OCI-M1 (cell line): ENCODE measurements around the gene PRCC.

Source experiments
- DNase-seq: peaks from one replicate; lab custom pipeline; 2025; lab: John Stamatoyannopoulos, UW

Gene PRCC

DNA sequence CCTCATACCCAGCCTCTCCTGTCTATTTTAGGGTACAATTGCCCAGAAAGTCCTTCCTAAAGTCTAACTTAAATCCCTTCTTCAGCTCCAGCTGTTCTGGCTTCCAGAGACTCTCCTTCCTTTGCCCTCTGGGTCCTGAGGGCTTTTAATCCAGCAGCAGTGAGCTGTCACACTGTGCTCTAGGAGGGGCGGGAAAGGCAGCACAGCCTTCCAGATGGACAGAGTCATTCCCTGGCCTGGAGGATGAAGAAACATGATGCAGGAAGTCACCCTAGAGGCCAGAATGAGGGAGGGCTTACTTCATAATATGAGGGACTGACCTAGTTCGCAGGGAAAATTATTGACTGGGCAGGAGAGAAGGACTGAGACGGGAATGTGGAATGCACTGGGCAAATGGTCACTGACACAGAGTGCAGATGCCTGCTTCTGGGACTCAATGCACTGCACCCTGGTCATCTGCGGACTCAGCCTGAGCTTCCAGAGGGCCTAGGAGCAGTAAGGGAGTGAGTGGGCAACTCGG is 48.0 kb downstream of the PRCC start:
- DNase-seq, result no peak

DNA sequence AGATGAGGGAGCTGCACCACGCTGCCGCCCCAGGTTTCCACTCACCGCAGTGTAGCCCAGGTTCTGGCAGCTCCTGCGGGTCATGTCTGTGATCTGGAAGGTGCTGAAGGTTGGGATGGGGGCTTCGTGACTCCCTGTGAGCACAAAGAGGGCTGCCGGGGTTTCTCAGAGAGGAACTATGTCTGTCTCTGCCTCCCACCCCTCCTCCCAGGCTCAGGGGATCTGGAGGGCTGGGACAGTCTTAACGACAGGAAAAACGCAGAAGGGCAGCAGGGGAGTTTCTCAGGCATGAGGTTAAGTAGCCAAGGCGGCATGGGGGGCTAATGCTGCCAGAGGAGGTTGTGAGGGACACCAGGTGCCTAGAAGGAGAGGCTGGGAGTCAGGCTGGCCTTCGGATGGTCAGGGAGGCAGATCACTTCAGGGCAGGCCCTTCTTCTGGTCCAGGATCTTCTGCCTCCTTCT is 48.7 kb downstream of the PRCC start:
- DNase-seq, result no peak

- DNase-seq, result peak; percentile 85
These were observed 49.4 kb downstream of the PRCC start, which contains the start of gene SH2D2A for GRCh38 chr1:156816561-156817328. SH2D2A (minus strand) TSS chr1:156816848; CDS start chr1:156816708, 140 bp downstream.

- DNase-seq, result no peak
These were observed 54.5 kb downstream of the PRCC start for GRCh38 chr1:156821801-156822200.

- no peak for DNase-seq
These were observed 55.3 kb downstream of the PRCC start for GRCh38 chr1:156822680-156823079.

DNA sequence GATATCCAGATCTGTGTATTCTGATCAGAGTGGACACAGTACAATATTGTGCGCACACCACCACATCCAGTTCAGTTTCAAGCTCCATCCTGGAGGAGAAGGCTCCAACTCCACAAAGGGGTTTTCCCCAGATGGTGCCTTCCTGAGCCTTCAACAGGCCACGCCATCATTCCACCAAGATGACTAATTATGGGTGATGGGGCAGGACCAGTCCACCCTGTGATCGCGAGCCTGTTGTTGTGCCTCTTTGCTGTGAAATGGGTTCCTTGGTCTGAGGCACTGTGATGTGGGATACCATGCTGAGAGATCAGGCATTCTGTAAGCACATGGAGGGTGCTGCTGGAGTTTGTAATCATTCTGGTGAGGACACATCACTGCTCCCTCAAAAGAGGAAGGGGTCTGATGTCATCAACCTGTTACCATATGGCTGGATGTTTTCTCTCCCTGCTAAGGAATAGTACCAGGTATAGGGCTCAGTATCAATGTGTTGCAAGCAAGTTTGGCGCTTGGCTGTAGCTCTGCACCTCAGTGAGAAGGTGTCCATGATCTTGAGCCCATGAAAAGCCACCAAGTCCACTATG is 56.0 kb downstream of the PRCC start:
- DNase-seq, result no peak

- DNase-seq, result no peak
These were observed 59.3 kb downstream of the PRCC start for GRCh38 chr1:156826630-156827029.

GRCh38 chr1:156828400-156829124 is 61.2 kb downstream of the PRCC start:
- no peak for DNase-seq

- no peak for DNase-seq
These were observed 65.1 kb downstream of the PRCC start for GRCh38 chr1:156832434-156832833.

GRCh38 chr1:156833603-156834002 is 66.3 kb downstream of the PRCC start:
- no peak for DNase-seq

DNA sequence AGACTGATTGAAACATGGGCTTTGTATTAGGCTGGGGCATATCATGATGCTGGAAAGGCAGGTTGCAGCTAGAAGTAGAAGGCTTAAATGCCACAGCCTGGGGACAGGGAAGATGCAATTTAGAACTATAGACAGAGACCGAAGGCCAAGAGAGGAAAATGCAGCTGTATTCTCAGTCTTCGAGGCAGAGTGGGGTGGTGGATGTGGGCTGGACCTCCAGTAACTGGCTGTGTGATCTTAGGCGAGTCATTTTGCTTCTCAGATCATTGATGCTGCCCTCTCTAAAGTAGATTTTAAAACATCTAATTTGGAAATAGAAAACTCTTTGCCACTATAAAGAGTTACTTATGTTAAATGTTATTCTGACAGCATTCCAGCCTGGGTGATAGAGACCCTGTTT is 67.0 kb downstream of the PRCC start:
- DNase-seq, result no peak

DNA sequence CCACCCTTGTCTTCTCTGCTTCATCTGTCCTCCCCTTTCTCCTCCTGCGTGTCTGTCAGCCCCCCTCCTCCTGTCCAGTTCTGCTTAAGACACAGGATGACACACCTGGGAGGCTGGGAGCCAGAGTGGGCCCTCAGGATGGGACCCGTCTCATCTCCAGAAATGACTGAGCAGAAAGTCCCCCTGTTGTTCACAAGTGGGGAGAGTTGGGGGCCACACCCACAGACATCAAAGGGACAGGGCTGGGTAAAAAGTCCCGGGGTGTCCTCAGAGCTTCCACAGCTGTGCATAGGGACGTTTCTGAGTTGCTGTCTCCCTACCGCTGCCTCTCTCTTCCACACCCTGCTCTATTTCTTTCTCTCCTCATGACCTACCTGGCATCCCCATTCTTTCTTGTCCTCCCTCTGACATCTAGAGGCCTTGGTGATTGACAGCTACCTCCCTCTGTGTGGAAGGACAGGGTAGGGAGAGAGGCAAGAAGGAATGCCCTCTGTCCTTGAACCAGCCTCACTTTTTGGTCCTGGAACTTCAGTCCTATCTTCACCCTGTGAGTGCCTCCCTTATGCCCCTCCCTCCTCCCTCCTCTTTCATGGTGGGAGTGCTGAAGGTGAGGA is 68.8 kb downstream of the PRCC start:
- no peak for DNase-seq

DNA sequence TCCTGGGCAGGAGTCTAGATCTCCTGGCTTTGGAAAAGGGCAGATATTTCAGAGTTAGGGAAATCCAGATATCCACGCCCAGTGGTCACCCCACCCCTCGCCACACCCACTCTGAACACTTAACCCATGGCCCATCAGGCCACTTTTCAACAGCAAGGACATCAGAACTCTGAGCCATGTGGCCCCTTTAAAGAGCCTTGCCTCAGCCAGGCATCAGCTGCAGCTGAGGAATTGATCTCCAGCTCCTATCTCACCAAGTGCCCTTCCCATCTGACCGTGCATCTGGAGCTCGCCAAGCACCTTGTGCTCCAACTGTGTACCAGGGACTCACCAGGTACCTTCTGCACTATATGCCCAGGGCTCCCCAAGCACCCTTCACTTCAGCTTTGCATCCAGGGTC is 69.6 kb downstream of the PRCC start:
- DNase-seq, result no peak

GRCh38 chr1:156838972-156839371 is 71.6 kb downstream of the PRCC start:
- DNase-seq, result peak; percentile 60

- no peak for DNase-seq
These were observed 72.2 kb downstream of the PRCC start for GRCh38 chr1:156839426-156840109.

GRCh38 chr1:156840186-156840897 is 73.0 kb downstream of the PRCC start:
- DNase-seq, result no peak

DNA sequence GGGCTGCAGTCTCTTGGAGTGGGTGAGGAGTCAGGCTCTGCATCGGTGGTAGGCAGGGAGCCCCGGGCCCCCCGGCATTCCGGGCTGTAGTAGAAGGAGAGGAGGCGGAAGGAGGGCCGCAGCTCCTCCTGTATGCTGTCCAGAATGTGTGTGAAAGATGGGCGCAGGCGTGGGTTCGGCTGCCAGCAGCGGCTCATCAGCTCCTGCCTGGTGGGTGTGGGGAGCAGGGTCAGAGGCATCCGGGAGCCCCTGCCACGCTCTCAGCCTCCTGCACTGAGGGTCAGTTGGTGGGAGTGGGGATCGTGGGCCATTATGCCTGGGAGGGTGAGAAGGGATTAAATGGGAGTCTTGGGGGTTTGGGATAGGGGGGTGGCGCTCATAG is 73.6 kb downstream of the PRCC start:
- DNase-seq, result no peak

- no peak for DNase-seq
These were observed 74.0 kb downstream of the PRCC start for GRCh38 chr1:156841295-156841855.

GRCh38 chr1:156842618-156843300 is 75.4 kb downstream of the PRCC start:
- no peak for DNase-seq

GRCh38 chr1:156844102-156844501 is 76.8 kb downstream of the PRCC start:
- no peak for DNase-seq
